HUDEP-2 (cell line): ENCODE results near the gene PAQR8.

Experiments
- DNase-seq, 76 experiments: peaks; one replicate each; lab custom pipeline; 2025; ENCODE audit not compliant: unreplicated experiment in 76 of 76; lab: John Stamatoyannopoulos, UW

PAQR8 gene

DNA sequence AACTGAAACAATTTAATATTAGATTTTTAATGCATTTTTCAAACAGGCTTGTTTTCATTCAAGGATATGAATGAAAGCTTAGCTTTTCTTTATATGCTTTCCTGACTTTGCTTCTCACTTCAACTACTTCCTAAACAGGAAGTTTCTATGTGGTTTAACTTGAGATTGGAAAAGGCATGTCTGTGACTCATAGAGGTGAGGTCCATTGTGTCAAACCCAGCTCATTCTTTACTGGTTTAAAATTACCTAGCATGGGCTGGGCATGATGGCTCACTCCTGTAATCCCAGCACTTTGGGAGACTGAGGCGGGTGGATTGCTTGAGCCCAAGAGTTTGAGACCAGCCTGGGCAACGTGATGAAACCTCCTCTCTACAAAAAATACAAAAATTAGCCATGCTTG is 92.6 kb downstream of the PAQR8 start:
- no peak for DNase-seq

DNA sequence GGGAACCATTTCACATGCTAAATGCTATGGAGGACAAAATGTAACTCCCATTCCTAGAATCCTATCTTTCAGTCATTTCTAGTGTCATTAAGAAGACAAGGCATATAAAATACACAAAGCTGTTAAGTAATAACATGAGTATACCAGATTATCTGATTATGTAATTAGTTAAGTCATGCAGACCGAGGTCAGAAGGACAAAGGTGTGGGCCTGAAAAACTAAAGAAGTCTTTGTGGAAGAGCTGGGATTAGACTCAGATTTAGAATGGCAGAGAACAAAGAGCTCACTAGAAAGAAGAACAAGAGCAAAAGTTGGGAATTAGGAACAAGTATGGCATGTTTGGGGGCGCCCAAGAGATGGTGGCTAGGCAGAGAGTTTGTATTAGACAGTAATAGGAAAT is 95.1 kb downstream of the PAQR8 start:
- DNase-seq = no peak
